ENCODE measurements around the gene HSD17B4.
"Not testable (repeated sequence)": the region's sequence is repeated elsewhere in the genome, so short reads cannot be mapped to it uniquely, and the experiment has no call there.

The HSD17B4 gene

GRCh38 chr5:119432674-119433237, 19.5 kb upstream of the HSD17B4 start:
- DNase-seq, result not testable (repeated sequence)

- peak; percentile 58 for DNase-seq
Measured at GRCh38 chr5:119435436-119436132, 16.7 kb upstream of the HSD17B4 start.

GRCh38 chr5:119437785-119438586, 14.3 kb upstream of the HSD17B4 start:
- DNase-seq, result not testable (repeated sequence)

DNA sequence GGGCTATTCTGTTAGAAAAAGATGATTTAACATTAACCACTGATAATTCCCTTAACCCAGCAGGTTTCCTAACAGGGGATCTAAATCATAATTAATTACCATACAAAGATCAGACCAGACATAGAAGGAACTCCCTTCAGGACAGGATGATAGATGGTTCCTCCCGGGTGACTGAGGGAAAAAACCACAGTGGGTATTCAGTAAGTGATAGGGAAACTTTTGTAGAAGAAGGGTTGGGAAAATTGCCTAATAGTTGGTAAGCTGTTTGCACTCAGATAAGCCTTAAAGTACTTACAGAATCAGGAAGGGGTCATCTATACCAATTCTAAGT, 13.7 kb upstream of the HSD17B4 start:
- DNase-seq, result not testable (repeated sequence)

- DNase-seq, result no peak
Measured at GRCh38 chr5:119439140-119439631, 13.1 kb upstream of the HSD17B4 start.

GRCh38 chr5:119439632-119440031, 12.7 kb upstream of the HSD17B4 start:
- not testable (repeated sequence) for DNase-seq

- not testable (repeated sequence) for DNase-seq
Measured at GRCh38 chr5:119444643-119445042, 7.7 kb upstream of the HSD17B4 start.

GRCh38 chr5:119445544-119445943, 6.8 kb upstream of the HSD17B4 start:
- no peak for DNase-seq

DNA sequence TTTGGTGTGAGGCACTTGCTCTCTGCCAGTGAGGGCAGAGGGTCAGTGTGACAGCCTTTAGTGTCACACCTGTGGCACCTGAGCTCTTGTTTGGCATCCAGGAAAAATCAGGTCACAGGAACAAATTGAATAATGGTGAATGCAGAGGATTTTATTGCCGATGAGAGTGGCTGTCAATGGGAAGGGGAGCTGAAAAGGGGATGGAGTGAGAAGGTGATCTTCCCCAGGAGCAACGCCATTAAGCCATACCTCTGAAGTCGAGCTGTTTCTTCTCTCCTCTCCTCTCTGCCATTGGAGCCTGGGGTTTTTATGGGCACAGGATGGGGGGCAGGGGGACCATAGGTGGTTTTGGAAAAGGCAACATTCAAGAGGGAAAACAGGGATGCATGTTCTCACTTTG, 2.4 kb upstream of the HSD17B4 start:
- no peak for DNase-seq

GRCh38 chr5:119450627-119451026, 1.7 kb upstream of the HSD17B4 start:
- not testable (repeated sequence) for DNase-seq

- DNase-seq, result no peak
Measured at GRCh38 chr5:119451561-119451960, 736 bp upstream of the HSD17B4 start.

GRCh38 chr5:119452060-119452372, 281 bp upstream of the HSD17B4 start:
- no peak for DNase-seq

GRCh38 chr5:119453040-119453373, 710 bp downstream of the HSD17B4 start:
- DNase-seq, result no peak

- DNase-seq, result no peak
Measured at GRCh38 chr5:119454171-119454570, 1.9 kb downstream of the HSD17B4 start.

DNA sequence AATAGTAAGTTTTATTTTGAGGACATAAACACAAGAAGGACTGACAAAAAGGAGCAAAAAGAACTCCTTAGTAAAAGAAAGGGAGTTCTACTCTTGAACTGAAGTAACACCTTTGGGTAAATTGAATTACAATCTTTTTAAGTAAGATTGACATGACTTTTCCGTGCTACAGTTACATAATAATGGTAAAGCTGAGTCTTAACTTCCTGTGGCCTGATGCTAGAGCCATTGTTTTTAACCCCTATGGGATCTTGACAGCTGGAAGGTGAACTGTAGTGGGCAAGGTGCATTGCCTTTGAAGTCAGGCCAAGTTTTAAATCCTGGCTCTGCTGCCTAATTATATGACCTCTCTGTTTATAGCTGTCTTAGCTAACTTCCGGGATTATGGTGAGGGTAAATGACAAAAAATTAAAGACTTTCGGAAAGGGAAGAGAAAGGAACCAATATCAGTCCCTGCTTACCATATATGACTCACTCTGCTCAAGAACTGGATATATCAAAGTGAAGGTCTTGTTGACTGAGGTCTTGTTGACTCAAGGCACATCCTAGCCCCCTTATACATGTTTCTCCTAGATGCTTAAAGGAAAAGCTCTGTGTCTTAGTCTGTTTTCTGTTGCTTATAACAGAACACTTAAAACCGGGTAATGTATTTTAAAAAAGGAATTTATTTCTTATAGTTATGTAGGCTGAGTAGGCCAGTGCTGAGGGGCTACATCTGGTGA, 6.8 kb downstream of the HSD17B4 start:
- no peak for DNase-seq

- DNase-seq, result no peak
Measured at GRCh38 chr5:119465640-119466039, 13.3 kb downstream of the HSD17B4 start.

GRCh38 chr5:119468286-119468685, 16.0 kb downstream of the HSD17B4 start:
- no peak for DNase-seq

DNA sequence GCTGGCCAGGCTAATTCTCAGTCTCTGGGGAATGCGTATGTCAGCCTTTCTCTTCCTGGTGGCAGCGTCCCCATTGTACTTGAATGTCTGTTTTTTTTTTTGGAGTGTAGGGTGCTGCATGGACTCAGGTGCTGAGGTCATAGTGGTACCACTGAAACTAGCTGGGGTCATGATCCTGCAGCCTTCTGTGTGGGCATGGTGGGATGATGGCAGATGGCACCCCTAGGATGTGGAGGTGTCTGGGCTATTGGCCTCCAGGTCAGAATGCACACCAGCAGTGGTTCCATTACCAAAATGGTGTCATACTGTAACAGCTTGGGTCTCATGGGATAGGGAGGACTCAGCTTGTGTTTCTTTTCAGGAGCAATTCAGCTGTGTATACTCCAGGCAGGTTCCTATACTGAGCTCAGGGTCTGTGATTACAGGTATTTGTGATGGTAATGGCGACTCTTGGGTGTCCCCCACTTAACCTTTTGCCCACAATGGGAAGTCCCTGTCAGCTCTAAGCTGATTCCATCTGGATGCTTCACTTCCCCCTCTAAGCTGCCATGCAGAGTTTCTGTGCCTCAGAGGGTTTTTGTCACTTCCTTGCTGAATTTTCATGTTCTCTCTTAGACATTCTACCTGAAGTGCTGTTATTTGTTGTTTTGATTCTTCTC, 17.9 kb downstream of the HSD17B4 start:
- DNase-seq, result no peak

DNA sequence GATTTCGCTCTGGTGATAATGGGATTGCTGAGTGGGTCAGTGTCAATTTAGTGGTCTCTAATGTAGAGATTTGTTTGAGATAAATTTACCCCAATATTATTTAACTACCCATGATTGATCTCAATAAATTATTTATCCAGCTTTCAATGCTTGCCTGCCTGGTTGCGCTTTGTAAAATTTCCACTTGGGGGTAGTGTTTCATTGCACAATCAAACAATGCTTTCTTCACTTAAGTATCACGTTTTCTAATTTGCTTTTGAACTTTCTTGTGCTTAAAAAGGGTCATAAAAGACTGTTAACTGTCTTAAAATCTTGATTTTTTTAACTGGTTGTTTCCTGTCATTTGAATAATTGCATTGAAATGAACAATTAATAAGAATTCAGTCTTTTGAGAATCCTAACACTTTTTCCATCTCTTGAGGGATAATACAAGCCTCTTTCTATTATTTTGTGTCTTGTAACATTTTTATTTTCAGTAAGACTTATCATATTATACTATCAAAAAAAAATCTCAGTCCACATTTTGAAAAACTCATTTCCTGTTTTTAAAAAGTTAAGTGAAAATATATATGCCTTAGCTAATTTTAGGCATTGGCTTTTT, 18.7 kb downstream of the HSD17B4 start:
- DNase-seq, result no peak

DNA sequence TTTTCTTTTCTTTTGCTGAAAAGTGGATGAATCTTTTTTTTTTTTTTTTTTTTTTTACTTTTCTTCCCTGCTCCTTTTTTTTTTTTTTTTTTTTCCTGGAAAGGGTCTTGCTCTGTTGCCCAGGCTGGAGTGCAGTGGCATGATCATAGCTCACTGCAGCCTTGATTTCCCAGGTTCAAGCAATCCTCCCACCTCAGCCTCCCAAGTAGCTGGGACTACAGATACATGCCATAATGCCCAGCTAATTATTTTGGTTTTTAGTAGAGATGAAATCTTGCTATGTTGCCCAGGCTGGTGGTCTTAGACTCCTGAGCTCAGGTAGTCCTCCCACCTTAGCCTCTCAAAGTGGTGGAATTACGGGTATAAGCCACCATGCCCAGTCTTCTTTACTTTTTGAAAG, 20.9 kb downstream of the HSD17B4 start:
- no peak for DNase-seq

- no peak for DNase-seq
Measured at GRCh38 chr5:119476341-119476740, 24.0 kb downstream of the HSD17B4 start.

DNA sequence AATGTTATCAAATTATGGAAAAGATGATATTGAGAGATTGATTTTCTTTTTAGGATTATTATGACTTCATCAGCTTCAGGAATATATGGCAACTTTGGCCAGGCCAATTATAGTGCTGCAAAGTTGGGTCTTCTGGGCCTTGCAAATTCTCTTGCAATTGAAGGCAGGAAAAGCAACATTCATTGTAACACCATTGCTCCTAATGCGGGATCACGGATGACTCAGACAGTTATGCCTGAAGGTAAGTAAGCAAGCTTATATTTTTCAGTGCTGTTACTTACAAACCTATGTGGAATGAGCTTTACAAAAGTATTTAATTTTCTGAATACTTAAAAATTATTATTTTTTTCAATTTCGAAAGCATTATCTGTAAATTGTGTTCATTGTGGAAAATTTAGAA, 26.5 kb downstream of the HSD17B4 start:
- DNase-seq, result no peak

- DNase-seq, result not testable (repeated sequence)
Measured at GRCh38 chr5:119480629-119481028, 28.3 kb downstream of the HSD17B4 start.
